ENCODE data around the gene OTUD1. TPM values are rescaled to one million over a fixed set of nuclear protein-coding genes. Genes with fewer than 3 reads are reported as not detected.
"Not testable (repeated sequence)": the region's sequence is repeated elsewhere in the genome, so short reads cannot be mapped to it uniquely, and the experiment has no call there.

Gene OTUD1
- 4.2 TPM for polyA plus RNA-seq (2013, experiment 1 of 2)
- polyA plus RNA-seq (2013, experiment 2 of 2), result 4.4 TPM

- peak within 1 kb of the TSS; percentile 78 to 84 for H3K4ac ChIP-seq (ENCODE audit: low read depth in 1 of 2, low read length in 2 of 2)
- H3K27me3 ChIP-seq (ENCODE audit: control insufficient read depth in 1 of 2, insufficient read depth in 1 of 2, low read length in 2 of 2), result no peaks in the 10 kb centered on the region
Measured at GRCh38 chr10:23438547-23439451, at the start of gene OTUD1. TSS of gene OTUD1 (plus strand) at chr10:23439075. CDS start at chr10:23439458, 383 bp downstream.

DNA sequence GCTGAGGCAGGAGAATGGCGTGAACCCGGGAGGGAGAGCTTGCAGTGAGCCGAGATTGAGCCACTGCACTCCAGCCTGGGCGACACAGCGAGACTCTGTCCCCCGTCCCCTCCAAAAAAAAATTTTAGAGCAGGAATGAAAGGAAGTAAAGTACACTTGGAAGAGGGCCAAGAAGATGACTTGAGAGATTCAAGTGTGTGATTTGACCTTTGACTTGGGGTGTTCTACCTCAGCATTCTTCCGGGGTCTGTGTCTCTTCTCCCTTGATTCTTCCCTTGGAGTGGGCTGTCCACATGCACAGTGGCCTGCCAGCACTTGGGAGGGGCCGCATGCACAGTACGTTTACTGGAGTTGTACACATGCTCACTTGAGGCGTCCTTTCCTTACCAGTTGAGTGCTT is 48.5 kb upstream of the OTUD1 start:
- not testable (repeated sequence) for H3K23ac ChIP-seq (ENCODE audit: low read length in 2 of 2); H3K79me1 ChIP-seq (replicated peaks; ENCODE audit: low read length, poor library complexity, severe bottlenecking); H2AFZ ChIP-seq (ENCODE audit: low read depth, low read length); H3K4ac ChIP-seq (ENCODE audit: low read depth in 1 of 2, low read length in 2 of 2); H4K91ac ChIP-seq (ENCODE audit: low read length); H3K27me3 ChIP-seq (ENCODE audit: control insufficient read depth in 1 of 2, insufficient read depth in 1 of 2, low read length in 2 of 2); H2BK15ac ChIP-seq (ENCODE audit: low read depth, poor library complexity, severe bottlenecking); H3K27ac ChIP-seq (ENCODE audit: low read length, poor library complexity, severe bottlenecking); H3K4me1 ChIP-seq (ENCODE audit: control insufficient read depth, insufficient read depth, low read depth, low read length); DNase-seq; H3K18ac ChIP-seq (ENCODE audit: low read depth in 1 of 2, low read length in 2 of 2); H2BK120ac ChIP-seq (ENCODE audit: low read depth, low read length); H3K9ac ChIP-seq (ENCODE audit: low read length); H3K36me3 ChIP-seq (ENCODE audit: control insufficient read depth in 1 of 2, insufficient read depth in 2 of 2, low read depth in 1 of 2, low read length in 2 of 2); H4K8ac ChIP-seq (ENCODE audit: low read length); H3K14ac ChIP-seq (ENCODE audit: low read length in 2 of 2); H3K4me2 ChIP-seq (ENCODE audit: low read length, poor library complexity, severe bottlenecking); H3K4me3 ChIP-seq (ENCODE audit: insufficient read depth in 1 of 2, low read depth in 1 of 2, low read length in 2 of 2); H2BK12ac ChIP-seq (ENCODE audit: low read length in 2 of 2); H2BK5ac ChIP-seq (ENCODE audit: low read depth, low read length, poor library complexity, severe bottlenecking); H2AK5ac ChIP-seq (ENCODE audit: low read length, severe bottlenecking); H3K9me3 ChIP-seq (ENCODE audit: control insufficient read depth, low read length)
- WGBS, result 93% methylated on average over 10 of the region's 10 CpGs

More at GRCh38 chr10:23438547-23439451, at the start of gene OTUD1:
- no peak within 1 kb of the TSS for H2AK5ac ChIP-seq (ENCODE audit: low read length, severe bottlenecking)
- WGBS, result under 1% methylated on average over 70 of the region's 115 CpGs
- H3K4me1 ChIP-seq (ENCODE audit: control insufficient read depth, insufficient read depth, low read depth, low read length), result peaks cover 8% of the 10 kb centered on the region
- peaks cover 7% of the 10 kb centered on the region for H3K79me1 ChIP-seq (replicated peaks; ENCODE audit: low read length, poor library complexity, severe bottlenecking)
- H4K91ac ChIP-seq (ENCODE audit: low read length), result peak within 1 kb of the TSS; percentile 74
- peak within 1 kb of the TSS; percentile 89 for H3K4me2 ChIP-seq (ENCODE audit: low read length, poor library complexity, severe bottlenecking)
- peak within 1 kb of the TSS in 1 of 2 experiments; percentile 85 for H3K23ac ChIP-seq (ENCODE audit: low read length in 2 of 2)
- peak within 1 kb of the TSS; percentile 55 to 88 for H3K18ac ChIP-seq (ENCODE audit: low read depth in 1 of 2, low read length in 2 of 2)
- peak within 1 kb of the TSS; percentile 3 for H3K27ac ChIP-seq (ENCODE audit: low read length, poor library complexity, severe bottlenecking)
- peak; percentile 91 for DNase-seq
- H3K9ac ChIP-seq (ENCODE audit: low read length), result peak within 1 kb of the TSS; percentile 87
- peak within 1 kb of the TSS; percentile 62 to 92 for H3K14ac ChIP-seq (ENCODE audit: low read length in 2 of 2)
- peak within 1 kb of the TSS; percentile 98 for H2BK15ac ChIP-seq (ENCODE audit: low read depth, poor library complexity, severe bottlenecking)
- peak within 1 kb of the TSS; percentile 85 to 86 for H3K4me3 ChIP-seq (ENCODE audit: insufficient read depth in 1 of 2, low read depth in 1 of 2, low read length in 2 of 2)
- peak within 1 kb of the TSS; percentile 72 for H4K8ac ChIP-seq (ENCODE audit: low read length)
- H3K36me3 ChIP-seq (ENCODE audit: control insufficient read depth in 1 of 2, insufficient read depth in 2 of 2, low read depth in 1 of 2, low read length in 2 of 2), result peaks cover 0 to 5% of the 10 kb centered on the region in 2 experiments
- no peaks in the 10 kb centered on the region for H3K9me3 ChIP-seq (ENCODE audit: control insufficient read depth, low read length)
- no peak within 1 kb of the TSS for H2BK12ac ChIP-seq (ENCODE audit: low read length in 2 of 2)
- H2AFZ ChIP-seq (ENCODE audit: low read depth, low read length), result peak within 1 kb of the TSS; percentile 73
- peak within 1 kb of the TSS; percentile 89 for H2BK120ac ChIP-seq (ENCODE audit: low read depth, low read length)
- H2BK5ac ChIP-seq (ENCODE audit: low read depth, low read length, poor library complexity, severe bottlenecking), result no peak within 1 kb of the TSS

DNA sequence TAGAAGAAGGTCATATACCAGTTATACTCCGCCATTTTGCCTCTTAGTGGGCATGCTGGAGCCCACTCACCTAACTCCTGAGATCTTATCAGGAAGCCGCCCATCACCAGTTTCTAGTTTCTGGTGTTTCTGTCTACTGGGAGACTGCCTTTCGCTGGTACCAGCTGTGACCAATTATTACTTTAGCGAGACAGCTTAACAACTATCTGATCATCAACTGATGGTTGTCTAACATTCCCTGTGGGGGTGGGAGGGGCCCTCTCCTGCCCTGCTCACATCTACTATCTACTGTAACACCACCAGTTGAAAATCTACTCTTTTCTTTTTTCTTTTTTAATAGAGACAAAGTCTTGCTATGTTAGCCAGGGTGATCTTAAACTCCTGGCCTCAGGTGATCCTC is 48.1 kb upstream of the OTUD1 start:
- Histone ChIP-seq H3K36me3 (ENCODE audit: control insufficient read depth in 1 of 2, insufficient read depth in 2 of 2, low read depth in 1 of 2, low read length in 2 of 2) (no peaks in the 10 kb centered on the region), H2BK120ac (ENCODE audit: low read depth, low read length) (no peak overlapping the region), H3K4ac (ENCODE audit: low read depth in 1 of 2, low read length in 2 of 2) (no peak overlapping the region), H3K14ac (ENCODE audit: low read length in 2 of 2) (no peak overlapping the region), H2AFZ (ENCODE audit: low read depth, low read length) (no peak overlapping the region), H3K27me3 (ENCODE audit: control insufficient read depth in 1 of 2, insufficient read depth in 1 of 2, low read length in 2 of 2) (no peaks in the 10 kb centered on the region), H2AK5ac (ENCODE audit: low read length, severe bottlenecking) (no peak overlapping the region), H2BK12ac (ENCODE audit: low read length in 2 of 2) (no peak overlapping the region), H3K4me3 (ENCODE audit: insufficient read depth in 1 of 2, low read depth in 1 of 2, low read length in 2 of 2) (no peak overlapping the region), H3K23ac (ENCODE audit: low read length in 2 of 2) (no peak overlapping the region), H4K91ac (ENCODE audit: low read length) (no peak overlapping the region), H3K4me1 (ENCODE audit: control insufficient read depth, insufficient read depth, low read depth, low read length) (no peaks in the 10 kb centered on the region), H2BK15ac (ENCODE audit: low read depth, poor library complexity, severe bottlenecking) (no peak overlapping the region), H2BK5ac (ENCODE audit: low read depth, low read length, poor library complexity, severe bottlenecking) (no peak overlapping the region), H3K18ac (ENCODE audit: low read depth in 1 of 2, low read length in 2 of 2) (no peak overlapping the region), H3K9me3 (ENCODE audit: control insufficient read depth, low read length) (no peaks in the 10 kb centered on the region), H4K8ac (ENCODE audit: low read length) (no peak overlapping the region), H3K27ac (ENCODE audit: low read length, poor library complexity, severe bottlenecking) (no peak overlapping the region), H3K79me1 (replicated peaks; ENCODE audit: low read length, poor library complexity, severe bottlenecking) (no peaks in the 10 kb centered on the region), H3K9ac (ENCODE audit: low read length) (no peak overlapping the region), H3K4me2 (ENCODE audit: low read length, poor library complexity, severe bottlenecking) (no peak overlapping the region)
- DNase-seq, result no peak
- 83% methylated on average over 4 of the region's 4 CpGs for WGBS

GRCh38 chr10:23391821-23392220 is 47.1 kb upstream of the OTUD1 start:
- DNase-seq, result no peak
- Histone ChIP-seq H3K9ac (ENCODE audit: low read length) (no peak overlapping the region), H3K4ac (ENCODE audit: low read depth in 1 of 2, low read length in 2 of 2) (no peak overlapping the region), H3K9me3 (ENCODE audit: control insufficient read depth, low read length) (no peaks in the 10 kb centered on the region), H2BK5ac (ENCODE audit: low read depth, low read length, poor library complexity, severe bottlenecking) (no peak overlapping the region), H2BK120ac (ENCODE audit: low read depth, low read length) (no peak overlapping the region), H4K8ac (ENCODE audit: low read length) (no peak overlapping the region), H2AFZ (ENCODE audit: low read depth, low read length) (no peak overlapping the region), H3K4me2 (ENCODE audit: low read length, poor library complexity, severe bottlenecking) (no peak overlapping the region), H2AK5ac (ENCODE audit: low read length, severe bottlenecking) (no peak overlapping the region), H3K36me3 (ENCODE audit: control insufficient read depth in 1 of 2, insufficient read depth in 2 of 2, low read depth in 1 of 2, low read length in 2 of 2) (no peaks in the 10 kb centered on the region), H3K4me3 (ENCODE audit: insufficient read depth in 1 of 2, low read depth in 1 of 2, low read length in 2 of 2) (no peak overlapping the region), H2BK15ac (ENCODE audit: low read depth, poor library complexity, severe bottlenecking) (no peak overlapping the region), H3K18ac (ENCODE audit: low read depth in 1 of 2, low read length in 2 of 2) (no peak overlapping the region), H3K27ac (ENCODE audit: low read length, poor library complexity, severe bottlenecking) (no peak overlapping the region), H3K23ac (ENCODE audit: low read length in 2 of 2) (no peak overlapping the region), H2BK12ac (ENCODE audit: low read length in 2 of 2) (no peak overlapping the region), H3K4me1 (ENCODE audit: control insufficient read depth, insufficient read depth, low read depth, low read length) (no peaks in the 10 kb centered on the region), H3K27me3 (ENCODE audit: control insufficient read depth in 1 of 2, insufficient read depth in 1 of 2, low read length in 2 of 2) (no peaks in the 10 kb centered on the region), H3K14ac (ENCODE audit: low read length in 2 of 2) (no peak overlapping the region), H3K79me1 (replicated peaks; ENCODE audit: low read length, poor library complexity, severe bottlenecking) (no peaks in the 10 kb centered on the region), H4K91ac (ENCODE audit: low read length) (no peak overlapping the region)
- 88% methylated on average over 1 of the region's 2 CpGs for WGBS
